ENCODE measurements around the gene SNRNP27.

Gene SNRNP27

DNA sequence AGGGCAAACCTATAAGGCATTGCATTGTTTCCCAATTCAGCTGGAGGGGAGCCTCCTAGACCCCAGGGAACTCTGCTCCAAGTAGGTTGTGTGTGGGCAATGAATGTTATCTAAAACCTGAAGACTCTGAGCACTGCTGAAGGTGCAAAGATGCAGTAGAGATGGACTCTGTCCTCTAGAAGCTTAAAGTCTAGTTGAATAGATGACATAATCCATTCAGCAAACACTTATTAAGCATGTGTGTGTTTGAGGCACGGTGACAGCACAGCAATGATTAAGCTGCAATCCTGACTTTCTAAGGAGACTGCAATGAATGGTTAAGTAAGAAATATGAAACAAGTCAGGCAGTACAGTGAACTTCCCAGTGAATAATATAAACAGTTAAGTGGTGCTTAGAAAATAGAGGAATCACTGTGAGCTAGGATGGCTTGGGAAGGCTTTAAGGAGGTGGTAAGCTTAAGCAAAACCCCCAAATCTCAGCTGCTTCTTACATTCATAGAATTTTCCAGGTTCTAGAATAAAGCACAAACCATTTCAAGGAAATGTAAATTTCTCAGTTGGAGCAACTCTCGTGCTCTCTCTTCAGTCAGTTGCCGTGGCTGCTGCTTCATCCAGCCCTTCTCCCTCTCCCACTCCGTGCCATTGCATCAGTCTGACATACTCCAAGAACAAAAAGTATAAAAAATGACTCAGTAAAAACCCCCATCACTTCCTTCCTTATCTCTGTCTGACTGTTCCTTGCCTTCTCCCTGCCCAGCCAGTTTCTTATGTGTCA lies 40.3 kb downstream of the SNRNP27 start:
- ATAC-seq, result peak; percentile 73
- TF ChIP-seq, protein P1, sequence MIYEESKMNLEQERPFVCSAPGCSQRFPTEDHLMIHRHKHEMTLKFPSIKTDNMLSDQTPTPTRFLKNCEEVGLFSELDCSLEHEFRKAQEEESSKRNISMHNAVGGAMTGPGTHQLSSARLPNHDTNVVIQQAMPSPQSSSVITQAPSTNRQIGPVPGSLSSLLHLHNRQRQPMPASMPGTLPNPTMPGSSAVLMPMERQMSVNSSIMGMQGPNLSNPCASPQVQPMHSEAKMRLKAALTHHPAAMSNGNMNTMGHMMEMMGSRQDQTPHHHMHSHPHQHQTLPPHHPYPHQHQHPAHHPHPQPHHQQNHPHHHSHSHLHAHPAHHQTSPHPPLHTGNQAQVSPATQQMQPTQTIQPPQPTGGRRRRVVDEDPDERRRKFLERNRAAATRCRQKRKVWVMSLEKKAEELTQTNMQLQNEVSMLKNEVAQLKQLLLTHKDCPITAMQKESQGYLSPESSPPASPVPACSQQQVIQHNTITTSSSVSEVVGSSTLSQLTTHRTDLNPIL (CRISPR knock-in tag; IDR thresholded peaks at IDR 0.05; ENCODE audit: low read depth), result no peak
- TF ChIP-seq ZNF8 (CRISPR knock-in tag; IDR thresholded peaks at IDR 0.05), result no peak
- no peak for TF ChIP-seq RARB (CRISPR knock-in tag; IDR thresholded peaks at IDR 0.05)
- no peak for TF ChIP-seq ARNTL (CRISPR knock-in tag; IDR thresholded peaks at IDR 0.05; ENCODE audit: borderline replicate concordance, low read depth)
- no peak for TF ChIP-seq ZFP30 (CRISPR knock-in tag; IDR thresholded peaks at IDR 0.05)
- no peak for TF ChIP-seq PPARA (CRISPR knock-in tag; IDR thresholded peaks at IDR 0.05; ENCODE audit: borderline replicate concordance)
- no peak for TF ChIP-seq SNAI2 (CRISPR knock-in tag; IDR thresholded peaks at IDR 0.05)
- TF ChIP-seq TCF4 (CRISPR knock-in tag; IDR thresholded peaks at IDR 0.05; ENCODE audit: borderline replicate concordance), result no peak
- no peak for TF ChIP-seq ZNF565 (CRISPR knock-in tag; conservative IDR thresholded peaks at IDR 0.05; ENCODE audit: low read depth)
- TF ChIP-seq BACH2 (CRISPR knock-in tag; IDR thresholded peaks at IDR 0.05; ENCODE audit: borderline replicate concordance), result no peak
- TF ChIP-seq, protein P2, sequence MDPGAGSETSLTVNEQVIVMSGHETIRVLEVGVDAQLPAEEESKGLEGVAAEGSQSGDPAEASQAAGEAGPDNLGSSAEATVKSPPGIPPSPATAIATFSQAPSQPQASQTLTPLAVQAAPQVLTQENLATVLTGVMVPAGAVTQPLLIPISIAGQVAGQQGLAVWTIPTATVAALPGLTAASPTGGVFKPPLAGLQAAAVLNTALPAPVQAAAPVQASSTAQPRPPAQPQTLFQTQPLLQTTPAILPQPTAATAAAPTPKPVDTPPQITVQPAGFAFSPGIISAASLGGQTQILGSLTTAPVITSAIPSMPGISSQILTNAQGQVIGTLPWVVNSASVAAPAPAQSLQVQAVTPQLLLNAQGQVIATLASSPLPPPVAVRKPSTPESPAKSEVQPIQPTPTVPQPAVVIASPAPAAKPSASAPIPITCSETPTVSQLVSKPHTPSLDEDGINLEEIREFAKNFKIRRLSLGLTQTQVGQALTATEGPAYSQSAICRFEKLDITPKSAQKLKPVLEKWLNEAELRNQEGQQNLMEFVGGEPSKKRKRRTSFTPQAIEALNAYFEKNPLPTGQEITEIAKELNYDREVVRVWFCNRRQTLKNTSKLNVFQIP (CRISPR knock-in tag; IDR thresholded peaks at IDR 0.05; ENCODE audit: borderline replicate concordance, low read depth), result no peak
- TF ChIP-seq, protein P3, sequence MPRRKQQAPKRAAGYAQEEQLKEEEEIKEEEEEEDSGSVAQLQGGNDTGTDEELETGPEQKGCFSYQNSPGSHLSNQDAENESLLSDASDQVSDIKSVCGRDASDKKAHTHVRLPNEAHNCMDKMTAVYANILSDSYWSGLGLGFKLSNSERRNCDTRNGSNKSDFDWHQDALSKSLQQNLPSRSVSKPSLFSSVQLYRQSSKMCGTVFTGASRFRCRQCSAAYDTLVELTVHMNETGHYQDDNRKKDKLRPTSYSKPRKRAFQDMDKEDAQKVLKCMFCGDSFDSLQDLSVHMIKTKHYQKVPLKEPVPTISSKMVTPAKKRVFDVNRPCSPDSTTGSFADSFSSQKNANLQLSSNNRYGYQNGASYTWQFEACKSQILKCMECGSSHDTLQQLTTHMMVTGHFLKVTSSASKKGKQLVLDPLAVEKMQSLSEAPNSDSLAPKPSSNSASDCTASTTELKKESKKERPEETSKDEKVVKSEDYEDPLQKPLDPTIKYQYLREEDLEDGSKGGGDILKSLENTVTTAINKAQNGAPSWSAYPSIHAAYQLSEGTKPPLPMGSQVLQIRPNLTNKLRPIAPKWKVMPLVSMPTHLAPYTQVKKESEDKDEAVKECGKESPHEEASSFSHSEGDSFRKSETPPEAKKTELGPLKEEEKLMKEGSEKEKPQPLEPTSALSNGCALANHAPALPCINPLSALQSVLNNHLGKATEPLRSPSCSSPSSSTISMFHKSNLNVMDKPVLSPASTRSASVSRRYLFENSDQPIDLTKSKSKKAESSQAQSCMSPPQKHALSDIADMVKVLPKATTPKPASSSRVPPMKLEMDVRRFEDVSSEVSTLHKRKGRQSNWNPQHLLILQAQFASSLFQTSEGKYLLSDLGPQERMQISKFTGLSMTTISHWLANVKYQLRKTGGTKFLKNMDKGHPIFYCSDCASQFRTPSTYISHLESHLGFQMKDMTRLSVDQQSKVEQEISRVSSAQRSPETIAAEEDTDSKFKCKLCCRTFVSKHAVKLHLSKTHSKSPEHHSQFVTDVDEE (CRISPR knock-in tag; IDR thresholded peaks at IDR 0.05), result no peak
- TF ChIP-seq, protein P4, sequence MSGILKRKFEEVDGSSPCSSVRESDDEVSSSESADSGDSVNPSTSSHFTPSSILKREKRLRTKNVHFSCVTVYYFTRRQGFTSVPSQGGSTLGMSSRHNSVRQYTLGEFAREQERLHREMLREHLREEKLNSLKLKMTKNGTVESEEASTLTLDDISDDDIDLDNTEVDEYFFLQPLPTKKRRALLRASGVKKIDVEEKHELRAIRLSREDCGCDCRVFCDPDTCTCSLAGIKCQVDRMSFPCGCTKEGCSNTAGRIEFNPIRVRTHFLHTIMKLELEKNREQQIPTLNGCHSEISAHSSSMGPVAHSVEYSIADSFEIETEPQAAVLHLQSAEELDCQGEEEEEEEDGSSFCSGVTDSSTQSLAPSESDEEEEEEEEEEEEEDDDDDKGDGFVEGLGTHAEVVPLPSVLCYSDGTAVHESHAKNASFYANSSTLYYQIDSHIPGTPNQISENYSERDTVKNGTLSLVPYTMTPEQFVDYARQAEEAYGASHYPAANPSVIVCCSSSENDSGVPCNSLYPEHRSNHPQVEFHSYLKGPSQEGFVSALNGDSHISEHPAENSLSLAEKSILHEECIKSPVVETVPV (CRISPR knock-in tag; IDR thresholded peaks at IDR 0.05), result no peak
- no peak for TF ChIP-seq OSR1 (CRISPR knock-in tag; IDR thresholded peaks at IDR 0.05)
- no peak for TF ChIP-seq ISL1 (CRISPR knock-in tag; IDR thresholded peaks at IDR 0.05)
- no peak for TF ChIP-seq CSDC2 (CRISPR knock-in tag; IDR thresholded peaks at IDR 0.05)
- no peak for TF ChIP-seq ZNF70 (CRISPR knock-in tag; IDR thresholded peaks at IDR 0.05)
- TF ChIP-seq, protein P5, sequence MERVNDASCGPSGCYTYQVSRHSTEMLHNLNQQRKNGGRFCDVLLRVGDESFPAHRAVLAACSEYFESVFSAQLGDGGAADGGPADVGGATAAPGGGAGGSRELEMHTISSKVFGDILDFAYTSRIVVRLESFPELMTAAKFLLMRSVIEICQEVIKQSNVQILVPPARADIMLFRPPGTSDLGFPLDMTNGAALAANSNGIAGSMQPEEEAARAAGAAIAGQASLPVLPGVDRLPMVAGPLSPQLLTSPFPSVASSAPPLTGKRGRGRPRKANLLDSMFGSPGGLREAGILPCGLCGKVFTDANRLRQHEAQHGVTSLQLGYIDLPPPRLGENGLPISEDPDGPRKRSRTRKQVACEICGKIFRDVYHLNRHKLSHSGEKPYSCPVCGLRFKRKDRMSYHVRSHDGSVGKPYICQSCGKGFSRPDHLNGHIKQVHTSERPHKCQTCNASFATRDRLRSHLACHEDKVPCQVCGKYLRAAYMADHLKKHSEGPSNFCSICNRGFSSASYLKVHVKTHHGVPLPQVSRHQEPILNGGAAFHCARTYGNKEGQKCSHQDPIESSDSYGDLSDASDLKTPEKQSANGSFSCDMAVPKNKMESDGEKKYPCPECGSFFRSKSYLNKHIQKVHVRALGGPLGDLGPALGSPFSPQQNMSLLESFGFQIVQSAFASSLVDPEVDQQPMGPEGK (CRISPR knock-in tag; IDR thresholded peaks at IDR 0.05; ENCODE audit: borderline replicate concordance), result no peak

DNA sequence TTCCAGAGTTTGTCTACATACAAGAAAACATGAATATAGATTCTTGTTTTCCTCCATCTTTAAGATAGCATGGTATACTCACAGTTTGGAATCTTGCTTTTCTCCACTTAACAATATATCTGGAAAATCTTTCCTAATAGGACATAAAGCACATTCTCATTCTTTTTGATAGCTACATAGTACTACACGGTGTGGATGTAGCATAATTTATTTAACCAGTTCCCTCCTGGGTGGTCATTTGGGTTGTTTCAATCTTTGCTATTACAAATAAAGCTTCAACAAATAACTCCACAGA lies 40.8 kb downstream of the SNRNP27 start:
- ATAC-seq, result no peak
- no peak for TF ChIP-seq ESRRG (CRISPR knock-in tag; IDR thresholded peaks at IDR 0.05)
- no peak for TF ChIP-seq SNAI2 (CRISPR knock-in tag; IDR thresholded peaks at IDR 0.05)
- TF ChIP-seq BACH2 (CRISPR knock-in tag; IDR thresholded peaks at IDR 0.05; ENCODE audit: borderline replicate concordance), result no peak

DNA sequence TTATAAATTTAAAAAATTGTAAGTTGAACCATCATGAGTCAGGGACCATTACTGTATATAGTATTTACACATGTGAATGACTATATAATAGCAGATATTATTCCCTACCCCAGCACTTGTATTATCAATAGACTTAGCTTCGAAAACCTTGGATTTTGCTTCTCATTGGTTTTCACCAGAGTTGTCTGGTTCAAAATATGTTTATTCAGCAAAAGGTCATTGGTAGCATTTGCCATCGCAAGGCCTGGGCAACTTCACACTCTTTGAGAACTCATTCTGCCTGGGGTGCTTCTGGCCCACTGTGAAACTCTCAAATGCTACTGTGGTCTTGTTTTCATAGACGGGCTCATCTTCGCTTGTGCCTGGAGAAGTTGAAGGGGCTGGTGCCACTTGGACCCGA lies 41.3 kb downstream of the SNRNP27 start:
- no peak for ATAC-seq
- TF ChIP-seq OSR1 (CRISPR knock-in tag; IDR thresholded peaks at IDR 0.05) (no peak), GLIS3 (CRISPR knock-in tag; IDR thresholded peaks at IDR 0.05) (no peak), ZFP30 (CRISPR knock-in tag; IDR thresholded peaks at IDR 0.05) (no peak), ZNF565 (CRISPR knock-in tag; conservative IDR thresholded peaks at IDR 0.05; ENCODE audit: low read depth) (no peak), ZC3H10 (CRISPR knock-in tag; IDR thresholded peaks at IDR 0.05) (no peak), ARNTL (CRISPR knock-in tag; IDR thresholded peaks at IDR 0.05; ENCODE audit: borderline replicate concordance, low read depth) (no peak), TOX (CRISPR knock-in tag; IDR thresholded peaks at IDR 0.05; ENCODE audit: borderline replicate concordance) (no peak), ZFP3 (CRISPR knock-in tag; IDR thresholded peaks at IDR 0.05) (no peak), ZNF8 (CRISPR knock-in tag; IDR thresholded peaks at IDR 0.05) (no peak)
- TF ChIP-seq, protein P3 (CRISPR knock-in tag; IDR thresholded peaks at IDR 0.05), result no peak
- TF ChIP-seq, protein P5 (CRISPR knock-in tag; IDR thresholded peaks at IDR 0.05; ENCODE audit: borderline replicate concordance), result no peak
